ENCODE measurements around the gene RDH12. TPM values are rescaled to one million over a fixed set of nuclear protein-coding genes. Genes with fewer than 3 reads are reported as not detected.
"Not testable (repeated sequence)": the region's sequence is repeated elsewhere in the genome, so short reads cannot be mapped to it uniquely, and the experiment has no call there.

Gene RDH12
- total RNA-seq, 1 donor from 2014 or later: not detected

GRCh38 chr14:67698179-67698578 is 3.5 kb upstream of the RDH12 start:
- no peak for ATAC-seq
- DNase-seq: no peak
- intact Hi-C loops (cut with micrococcal nuclease): no loop called here

- DNase-seq (no peak), ATAC-seq (no peak)
- intact Hi-C loops (cut with micrococcal nuclease): no loop called here
These were observed 2.3 kb downstream of the RDH12 start for GRCh38 chr14:67703997-67704396.

GRCh38 chr14:67704484-67705089 is 2.9 kb downstream of the RDH12 start:
- DNase-seq (no peak), ATAC-seq (peak; percentile 74)
- intact Hi-C loops (cut with micrococcal nuclease): no loop called here

- ATAC-seq (no peak), DNase-seq (no peak)
- intact Hi-C loops (cut with micrococcal nuclease): no loop called here
These were observed 3.5 kb downstream of the RDH12 start for GRCh38 chr14:67705211-67705610.

GRCh38 chr14:67709346-67709745 is 7.7 kb downstream of the RDH12 start:
- DNase-seq; ATAC-seq; intact Hi-C loops (cut with micrococcal nuclease): not testable (repeated sequence)

GRCh38 chr14:67709796-67710195 is 8.1 kb downstream of the RDH12 start:
- DNase-seq; intact Hi-C loops (cut with micrococcal nuclease); ATAC-seq: not testable (repeated sequence)

- ATAC-seq (no peak), DNase-seq (no peak)
- intact Hi-C loops (cut with micrococcal nuclease): no loop called here
These were observed 8.5 kb downstream of the RDH12 start for GRCh38 chr14:67710209-67710608.

- intact Hi-C loops (cut with micrococcal nuclease): no loop called here
- DNase-seq (no peak), ATAC-seq (no peak)
These were observed 15.4 kb downstream of the RDH12 start for GRCh38 chr14:67717048-67717447.

- ATAC-seq (no peak), DNase-seq (no peak)
- intact Hi-C loops (cut with micrococcal nuclease): no loop called here
These were observed 16.6 kb downstream of the RDH12 start for GRCh38 chr14:67718265-67718664.

- ATAC-seq; intact Hi-C loops (cut with micrococcal nuclease); DNase-seq: not testable (repeated sequence)
These were observed 17.7 kb downstream of the RDH12 start for GRCh38 chr14:67719385-67719784.

- intact Hi-C loops (cut with micrococcal nuclease): no loop called here
- no peak for ATAC-seq
These were observed 18.2 kb downstream of the RDH12 start for GRCh38 chr14:67719866-67720265.

GRCh38 chr14:67721875-67722274 is 20.2 kb downstream of the RDH12 start:
- ATAC-seq: no peak

More at GRCh38 chr14:67719866-67720265, 18.2 kb downstream of the RDH12 start:
- DNase-seq: no peak

GRCh38 chr14:67722293-67722692 is 20.6 kb downstream of the RDH12 start:
- ATAC-seq (peak; percentile 98), DNase-seq (peak; percentile 85)
- intact Hi-C loops (cut with micrococcal nuclease): no loop called here

More at GRCh38 chr14:67721875-67722274, 20.2 kb downstream of the RDH12 start:
- no peak for DNase-seq
- intact Hi-C loops (cut with micrococcal nuclease): no loop called here

- no peak for ATAC-seq
- no peak for DNase-seq
- intact Hi-C loops (cut with micrococcal nuclease): no loop called here
These were observed 23.5 kb downstream of the RDH12 start for GRCh38 chr14:67725171-67725570.

- DNase-seq: no peak
- no peak for ATAC-seq
- intact Hi-C loops (cut with micrococcal nuclease): no loop called here
These were observed 25.7 kb downstream of the RDH12 start for GRCh38 chr14:67727361-67727760.

- intact Hi-C loops (cut with micrococcal nuclease): no loop called here
- DNase-seq (no peak), ATAC-seq (no peak)
These were observed 26.6 kb downstream of the RDH12 start for GRCh38 chr14:67728258-67728657.

- ATAC-seq (no peak), DNase-seq (no peak)
- intact Hi-C loops (cut with micrococcal nuclease): no loop called here
These were observed 27.6 kb downstream of the RDH12 start for GRCh38 chr14:67729072-67729885.

GRCh38 chr14:67733616-67734015 is 31.9 kb downstream of the RDH12 start:
- ATAC-seq: peak; percentile 37
- intact Hi-C loops (cut with micrococcal nuclease): no loop called here
- no peak for DNase-seq

- intact Hi-C loops (cut with micrococcal nuclease): no loop called here
- peak; percentile 34 for ATAC-seq
- no peak for DNase-seq
These were observed 33.0 kb downstream of the RDH12 start for GRCh38 chr14:67734675-67735074.

- intact Hi-C loops (cut with micrococcal nuclease): no loop called here
- ATAC-seq: peak; percentile 62
- no peak for DNase-seq
These were observed 33.9 kb downstream of the RDH12 start for GRCh38 chr14:67735336-67736147.

All from left ventricle myocardium superior (tissue), 1 donor.